Neural cell (in vitro differentiated cells): ENCODE results near the gene CNTF. TPM values are rescaled to one million over a fixed set of nuclear protein-coding genes. Genes with fewer than 3 reads are reported as not detected.

ENCODE experiments used
- H2AFZ ChIP-seq: fragments of 200-600, 300-800 bp; sonication (generic), shearing (Covaris generic); 2 replicates; pipeline ENCODE4 v1.6.0; 2014; ENCODE audit warnings: low read depth, mild to moderate bottlenecking, antibody characterized with exemption, low read length, moderate library complexity
- H3F3A ChIP-seq: fragments of 200-600 bp; shearing (Covaris generic); 2 replicates; pipeline ENCODE4 v1.6.1; 2016; ENCODE audit warnings: mild to moderate bottlenecking, moderate library complexity, mixed read lengths, antibody characterized with exemption, low read length; ENCODE audit not compliant: insufficient read depth, poor library complexity, severe bottlenecking
- H3K27ac ChIP-seq: fragments of 200-600, 300-800 bp; sonication (generic), shearing (Covaris generic); 2 replicates; pipeline ENCODE4 v1.5.1; 2014; ENCODE audit warnings: mild to moderate bottlenecking, low read length, moderate library complexity
- H3K27me3 ChIP-seq: fragments of 300-800, 200-600 bp; sonication (generic), shearing (Covaris generic); 2 replicates; pipeline ENCODE4 v1.6.0; 2014; ENCODE audit warnings: mild to moderate bottlenecking, low read depth, low read length, moderate library complexity; ENCODE audit not compliant: insufficient read depth
- H3K36me3 ChIP-seq: fragments of 300-800, 200-600 bp; sonication (generic), shearing (Covaris generic); 2 replicates; pipeline ENCODE4 v1.5.1; 2014; ENCODE audit warnings: mild to moderate bottlenecking, antibody characterized with exemption, low read length, moderate library complexity; ENCODE audit not compliant: insufficient read depth
- H3K4me2 ChIP-seq: fragments of 300-800, 200-600 bp; sonication (generic), shearing (Covaris generic); 2 replicates; pipeline ENCODE4 v1.6.0; 2014; ENCODE audit warnings: mild to moderate bottlenecking, low read length
- H3K4me3 ChIP-seq: fragments of 300-800, 200-600 bp; sonication (generic), shearing (Covaris generic); 2 replicates; pipeline ENCODE4 v1.5.1; 2014; ENCODE audit warnings: mild to moderate bottlenecking, low read length, moderate library complexity
- H3K79me2 ChIP-seq: fragments of 200-600 bp; shearing (Covaris generic); replicated peaks from 2 replicates; pipeline ENCODE4 v1.6.0; 2014; ENCODE audit warnings: mild to moderate bottlenecking, low read length, moderate library complexity; ENCODE audit not compliant: insufficient read depth
- H3K9ac ChIP-seq: fragments of 300-800, 200-600 bp; sonication (generic), shearing (Covaris generic); 2 replicates; pipeline ENCODE4 v1.6.1; 2016; ENCODE audit warnings: mild to moderate bottlenecking, low read length, mixed read lengths
- H3K9me2 ChIP-seq: fragments of 200-600 bp; shearing (Covaris generic); 2 replicates; pipeline ENCODE4 v1.6.1; 2016; ENCODE audit warnings: mild to moderate bottlenecking, low read length, mixed read lengths; ENCODE audit not compliant: insufficient read depth
- H3K9me3 ChIP-seq: fragments of 200-600, 300-800 bp; sonication (generic), shearing (Covaris generic); 2 replicates; pipeline ENCODE4 v1.6.1; 2016; ENCODE audit warnings: mild to moderate bottlenecking, mixed run types, low read length, moderate library complexity, mixed read lengths
- H4K20me1 ChIP-seq: fragments of 200-600 bp; shearing (Covaris generic); 2 replicates; pipeline ENCODE4 v1.6.1; 2016; ENCODE audit warnings: mild to moderate bottlenecking, mixed run types; ENCODE audit not compliant: insufficient read depth
- EP300 ChIP-seq: fragments of 450-650 bp; conservative IDR thresholded peaks from 2 replicates; pipeline ENCODE4 v1.6.1; 2014; ENCODE audit warnings: antibody characterized with exemption, mild to moderate bottlenecking, moderate library complexity; ENCODE audit not compliant: poor library complexity, severe bottlenecking
- EZH2 ChIP-seq: fragments of 200-600, 300-800 bp; shearing (Covaris generic), sonication (generic); IDR thresholded peaks from 2 replicates; pipeline ENCODE4 v1.6.1; 2014; ENCODE audit warnings: antibody characterized with exemption, low read length, borderline replicate concordance, mild to moderate bottlenecking; ENCODE audit not compliant: insufficient read depth, poor library complexity, severe bottlenecking
- MXI1 ChIP-seq: fragments of 450-650 bp; conservative IDR thresholded peaks from 2 replicates; pipeline ENCODE4 v1.6.1; 2014; ENCODE audit warnings: antibody characterized with exemption, mild to moderate bottlenecking; ENCODE audit not compliant: poor library complexity, severe bottlenecking
- POLR2AphosphoS5 ChIP-seq: IDR thresholded peaks from 2 replicates; pipeline ENCODE4 v1.6.1; 2012
- RAD21 ChIP-seq: fragments of 450-650 bp; conservative IDR thresholded peaks from 2 replicates; pipeline ENCODE4 v1.6.1; 2014; ENCODE audit warnings: antibody characterized with exemption, mild to moderate bottlenecking, moderate library complexity
- SMC3 ChIP-seq: fragments of 450-650 bp; conservative IDR thresholded peaks from 2 replicates; pipeline ENCODE4 v1.6.1; 2014; ENCODE audit warnings: antibody characterized with exemption, mild to moderate bottlenecking, moderate library complexity; ENCODE audit not compliant: poor library complexity
- TAF1 ChIP-seq: IDR thresholded peaks from 2 replicates; pipeline ENCODE4 v1.6.1; 2012; ENCODE audit warnings: low read depth
- polyA plus RNA-seq: library from polyadenylated mRNA; depleted of rRNA; stranded (reverse); fragments of >200 nt; gene quantifications from 2 replicates; pipeline ENCODE4 v1.2.3, GENCODE V29; 2014
- TF ChIP-seq, protein P1 (sequence below): fragments of 450-650 bp; IDR thresholded peaks from 2 replicates; pipeline ENCODE4 v1.5.1; 2014; ENCODE audit warnings: antibody characterized with exemption, mild to moderate bottlenecking, moderate library complexity; ENCODE audit not compliant: poor library complexity, severe bottlenecking
- TF ChIP-seq, protein P2 (sequence below): IDR thresholded peaks from 2 replicates; pipeline ENCODE4 v1.6.1; 2012; ENCODE audit warnings: borderline replicate concordance

The CNTF gene
- polyA plus RNA-seq, 1 donor from 2014 or later = 2.3 TPM

DNA sequence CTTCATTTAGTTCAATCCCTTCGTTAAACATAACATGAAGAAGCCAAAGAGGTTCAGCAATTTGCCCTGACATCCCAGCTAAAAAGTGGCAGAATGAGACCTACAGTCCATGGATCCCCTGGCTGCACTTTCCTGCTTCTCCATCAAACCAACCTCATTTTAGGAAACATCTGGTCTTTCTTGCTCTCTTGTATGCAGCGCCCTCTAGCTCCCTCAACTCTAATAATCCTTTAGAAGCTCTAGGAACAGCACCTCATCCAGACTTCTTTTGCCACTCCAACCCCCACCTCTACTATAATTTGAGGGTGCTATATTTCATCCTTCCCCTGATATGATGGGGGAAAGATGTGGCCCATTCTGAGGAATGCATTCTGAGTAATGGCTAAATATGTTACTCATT, 7.4 kb downstream of the CNTF start:
- Histone ChIP-seq H3K36me3 (no peaks in the 10 kb centered on the region), H3K9me3 (no peaks in the 10 kb centered on the region), H4K20me1 (no peaks in the 10 kb centered on the region), H3K4me2 (no peak overlapping the region), H3K9ac (no peak overlapping the region), H3K27me3 (no peaks in the 10 kb centered on the region), H3K79me2 (no peaks in the 10 kb centered on the region), H2AFZ (no peak overlapping the region), H3K4me3 (no peak overlapping the region), H3K9me2 (no peaks in the 10 kb centered on the region), H3F3A (no peaks in the 10 kb centered on the region), H3K27ac (no peak overlapping the region)
- TF ChIP-seq MXI1 = no peak
- TF ChIP-seq, protein P1, sequence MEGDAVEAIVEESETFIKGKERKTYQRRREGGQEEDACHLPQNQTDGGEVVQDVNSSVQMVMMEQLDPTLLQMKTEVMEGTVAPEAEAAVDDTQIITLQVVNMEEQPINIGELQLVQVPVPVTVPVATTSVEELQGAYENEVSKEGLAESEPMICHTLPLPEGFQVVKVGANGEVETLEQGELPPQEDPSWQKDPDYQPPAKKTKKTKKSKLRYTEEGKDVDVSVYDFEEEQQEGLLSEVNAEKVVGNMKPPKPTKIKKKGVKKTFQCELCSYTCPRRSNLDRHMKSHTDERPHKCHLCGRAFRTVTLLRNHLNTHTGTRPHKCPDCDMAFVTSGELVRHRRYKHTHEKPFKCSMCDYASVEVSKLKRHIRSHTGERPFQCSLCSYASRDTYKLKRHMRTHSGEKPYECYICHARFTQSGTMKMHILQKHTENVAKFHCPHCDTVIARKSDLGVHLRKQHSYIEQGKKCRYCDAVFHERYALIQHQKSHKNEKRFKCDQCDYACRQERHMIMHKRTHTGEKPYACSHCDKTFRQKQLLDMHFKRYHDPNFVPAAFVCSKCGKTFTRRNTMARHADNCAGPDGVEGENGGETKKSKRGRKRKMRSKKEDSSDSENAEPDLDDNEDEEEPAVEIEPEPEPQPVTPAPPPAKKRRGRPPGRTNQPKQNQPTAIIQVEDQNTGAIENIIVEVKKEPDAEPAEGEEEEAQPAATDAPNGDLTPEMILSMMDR = peak; percentile 23
- TF ChIP-seq SMC3 = no peak
- TF ChIP-seq, protein P2, sequence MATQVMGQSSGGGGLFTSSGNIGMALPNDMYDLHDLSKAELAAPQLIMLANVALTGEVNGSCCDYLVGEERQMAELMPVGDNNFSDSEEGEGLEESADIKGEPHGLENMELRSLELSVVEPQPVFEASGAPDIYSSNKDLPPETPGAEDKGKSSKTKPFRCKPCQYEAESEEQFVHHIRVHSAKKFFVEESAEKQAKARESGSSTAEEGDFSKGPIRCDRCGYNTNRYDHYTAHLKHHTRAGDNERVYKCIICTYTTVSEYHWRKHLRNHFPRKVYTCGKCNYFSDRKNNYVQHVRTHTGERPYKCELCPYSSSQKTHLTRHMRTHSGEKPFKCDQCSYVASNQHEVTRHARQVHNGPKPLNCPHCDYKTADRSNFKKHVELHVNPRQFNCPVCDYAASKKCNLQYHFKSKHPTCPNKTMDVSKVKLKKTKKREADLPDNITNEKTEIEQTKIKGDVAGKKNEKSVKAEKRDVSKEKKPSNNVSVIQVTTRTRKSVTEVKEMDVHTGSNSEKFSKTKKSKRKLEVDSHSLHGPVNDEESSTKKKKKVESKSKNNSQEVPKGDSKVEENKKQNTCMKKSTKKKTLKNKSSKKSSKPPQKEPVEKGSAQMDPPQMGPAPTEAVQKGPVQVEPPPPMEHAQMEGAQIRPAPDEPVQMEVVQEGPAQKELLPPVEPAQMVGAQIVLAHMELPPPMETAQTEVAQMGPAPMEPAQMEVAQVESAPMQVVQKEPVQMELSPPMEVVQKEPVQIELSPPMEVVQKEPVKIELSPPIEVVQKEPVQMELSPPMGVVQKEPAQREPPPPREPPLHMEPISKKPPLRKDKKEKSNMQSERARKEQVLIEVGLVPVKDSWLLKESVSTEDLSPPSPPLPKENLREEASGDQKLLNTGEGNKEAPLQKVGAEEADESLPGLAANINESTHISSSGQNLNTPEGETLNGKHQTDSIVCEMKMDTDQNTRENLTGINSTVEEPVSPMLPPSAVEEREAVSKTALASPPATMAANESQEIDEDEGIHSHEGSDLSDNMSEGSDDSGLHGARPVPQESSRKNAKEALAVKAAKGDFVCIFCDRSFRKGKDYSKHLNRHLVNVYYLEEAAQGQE = no peak
- TF ChIP-seq TAF1 = no peak
- TF ChIP-seq POLR2AphosphoS5 = no peak

DNA sequence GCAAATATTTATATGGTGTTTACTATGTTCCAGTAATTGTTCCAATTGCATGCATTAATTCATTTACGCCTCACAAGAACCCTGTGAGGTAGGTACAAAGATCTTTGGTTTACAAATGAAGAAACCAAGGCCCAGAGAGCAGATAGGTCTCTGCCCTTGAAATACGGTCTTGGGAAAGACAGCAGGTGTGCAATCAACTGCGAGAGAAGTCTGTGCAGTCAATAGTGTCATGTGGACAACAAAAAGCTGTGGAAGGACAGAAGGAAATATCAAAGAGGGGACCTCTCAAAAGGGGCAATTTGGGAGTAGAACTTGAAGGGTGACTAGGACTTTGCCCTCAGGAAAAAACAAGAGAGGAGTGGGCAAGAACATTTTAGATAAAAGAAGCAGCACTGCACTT, 8.9 kb downstream of the CNTF start:
- Histone ChIP-seq H3K9me2 (no peaks in the 10 kb centered on the region), H3K79me2 (no peaks in the 10 kb centered on the region), H3K27me3 (no peaks in the 10 kb centered on the region), H3K9ac (no peak overlapping the region), H3K36me3 (no peaks in the 10 kb centered on the region), H3K9me3 (no peaks in the 10 kb centered on the region), H3K4me2 (no peak overlapping the region), H4K20me1 (no peaks in the 10 kb centered on the region), H3F3A (no peaks in the 10 kb centered on the region), H3K27ac (no peak overlapping the region), H3K4me3 (no peak overlapping the region), H2AFZ (no peak overlapping the region)
- TF ChIP-seq, protein P1 = no peak
- no peak for TF ChIP-seq POLR2AphosphoS5
- TF ChIP-seq SMC3 = no peak

DNA sequence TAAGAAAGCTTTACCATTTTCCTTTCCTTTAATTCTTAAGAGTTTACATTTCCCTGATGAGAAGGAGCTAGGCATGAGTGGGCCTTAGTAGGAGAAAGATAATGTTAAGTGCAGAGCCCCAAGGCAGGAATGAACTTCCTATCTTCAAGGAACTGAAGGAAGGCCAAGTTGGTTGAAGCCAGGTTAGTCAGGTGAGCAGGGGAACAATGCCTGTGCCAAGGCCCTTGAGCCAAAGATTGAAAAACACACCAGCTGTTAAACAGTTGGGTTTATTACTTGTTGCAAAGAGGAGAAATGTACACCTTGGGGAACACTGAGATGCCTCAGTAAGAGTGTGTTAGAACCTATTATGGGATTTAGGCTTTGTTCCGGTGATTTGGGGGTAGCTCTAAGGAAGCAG, 10.0 kb downstream of the CNTF start:
- Histone ChIP-seq H3K36me3 (no peaks in the 10 kb centered on the region), H4K20me1 (no peaks in the 10 kb centered on the region), H3K9ac (no peak overlapping the region), H3K4me2 (no peak overlapping the region), H3K9me2 (no peaks in the 10 kb centered on the region), H3K79me2 (no peaks in the 10 kb centered on the region), H3K4me3 (no peak overlapping the region), H3K27me3 (no peaks in the 10 kb centered on the region), H2AFZ (no peak overlapping the region), H3K9me3 (no peaks in the 10 kb centered on the region), H3K27ac (no peak overlapping the region), H3F3A (no peaks in the 10 kb centered on the region)
- no peak for TF ChIP-seq RAD21
- TF ChIP-seq, protein P2 = no peak
- TF ChIP-seq MXI1 = no peak
- no peak for TF ChIP-seq TAF1
- TF ChIP-seq EP300 = no peak
- no peak for TF ChIP-seq SMC3
- no peak for TF ChIP-seq POLR2AphosphoS5
- no peak for TF ChIP-seq EZH2
